T-helper 9 cell (primary cell): ENCODE measurements around the gene NDUFB10.
A peak's percentile ranks its signal among the peaks of the same experiment; 100 is the strongest.

Experiments used
- DNase-seq: peaks from one replicate; pipeline ENCODE4 v3.0.0-alpha.2; 2020

NDUFB10 gene

DNA sequence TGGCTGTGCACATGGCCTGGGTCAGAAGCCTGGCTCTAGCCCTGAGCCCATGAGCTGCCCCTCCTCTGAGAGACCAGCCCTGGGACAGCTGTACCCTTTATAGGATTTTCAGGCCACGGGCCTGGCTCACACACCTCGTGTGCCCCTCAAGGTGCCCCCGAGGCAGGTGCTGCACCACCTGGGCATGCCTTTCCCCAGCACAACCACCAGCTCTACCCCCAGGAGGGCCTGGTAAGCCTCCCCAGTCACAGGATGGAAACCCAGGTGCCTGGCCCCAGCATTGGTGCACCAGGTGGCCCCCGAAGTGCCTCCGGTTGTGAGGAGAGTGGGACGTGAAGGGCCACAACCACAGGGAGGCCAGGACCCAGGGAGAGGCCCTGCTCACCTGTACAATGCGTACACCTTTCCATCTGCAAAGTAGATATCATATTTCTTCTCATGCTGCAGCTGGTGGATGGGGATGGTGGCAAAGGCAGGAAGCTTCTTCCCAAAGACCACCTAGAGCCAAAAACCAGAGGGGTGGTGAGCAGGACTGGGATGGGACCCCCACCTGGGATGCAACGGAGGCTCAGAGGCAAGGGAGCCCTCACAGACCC, 44.0 kb downstream of the NDUFB10 start:
- no peak for DNase-seq

DNA sequence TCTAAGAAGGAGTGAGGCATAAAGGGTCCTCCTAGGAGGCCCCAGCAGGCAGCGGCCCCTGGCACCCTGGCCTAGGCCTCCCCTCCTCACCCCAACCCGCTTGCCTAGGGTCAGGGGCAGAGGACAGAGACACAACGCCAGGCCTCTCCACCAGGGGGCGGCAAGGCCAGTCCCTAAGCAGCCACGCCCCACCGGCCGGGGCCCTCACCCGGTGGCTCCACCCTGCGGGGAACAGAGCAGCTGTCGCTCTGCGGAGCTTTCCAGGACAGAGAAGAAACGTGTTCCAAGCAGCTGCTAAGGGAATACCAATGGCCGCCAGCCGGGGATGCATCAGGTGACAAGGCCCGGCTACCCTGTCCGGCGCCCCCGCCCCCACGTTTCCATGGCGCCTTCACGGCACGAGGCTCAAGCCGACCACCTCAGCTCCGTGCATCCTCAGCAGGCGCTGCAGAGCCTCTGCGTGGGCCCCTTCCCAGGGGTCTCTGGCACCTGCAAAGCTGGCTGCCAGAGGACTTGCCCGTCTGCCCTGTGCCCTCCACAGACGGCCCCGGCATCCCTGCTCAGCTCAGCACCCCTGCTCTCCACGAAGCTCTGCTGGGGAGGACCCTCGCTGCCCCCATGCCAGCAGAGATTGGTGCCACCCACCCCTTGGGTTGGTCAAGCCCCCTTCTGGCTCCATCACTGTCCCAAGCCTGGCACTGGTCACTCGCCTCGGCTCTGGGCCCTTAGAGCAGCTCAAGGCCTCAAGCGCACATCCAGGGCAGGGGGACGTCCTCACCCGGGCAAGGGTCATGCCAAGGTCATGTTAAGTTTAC, 44.7 kb downstream of the NDUFB10 start:
- DNase-seq: peak; percentile 85

DNA sequence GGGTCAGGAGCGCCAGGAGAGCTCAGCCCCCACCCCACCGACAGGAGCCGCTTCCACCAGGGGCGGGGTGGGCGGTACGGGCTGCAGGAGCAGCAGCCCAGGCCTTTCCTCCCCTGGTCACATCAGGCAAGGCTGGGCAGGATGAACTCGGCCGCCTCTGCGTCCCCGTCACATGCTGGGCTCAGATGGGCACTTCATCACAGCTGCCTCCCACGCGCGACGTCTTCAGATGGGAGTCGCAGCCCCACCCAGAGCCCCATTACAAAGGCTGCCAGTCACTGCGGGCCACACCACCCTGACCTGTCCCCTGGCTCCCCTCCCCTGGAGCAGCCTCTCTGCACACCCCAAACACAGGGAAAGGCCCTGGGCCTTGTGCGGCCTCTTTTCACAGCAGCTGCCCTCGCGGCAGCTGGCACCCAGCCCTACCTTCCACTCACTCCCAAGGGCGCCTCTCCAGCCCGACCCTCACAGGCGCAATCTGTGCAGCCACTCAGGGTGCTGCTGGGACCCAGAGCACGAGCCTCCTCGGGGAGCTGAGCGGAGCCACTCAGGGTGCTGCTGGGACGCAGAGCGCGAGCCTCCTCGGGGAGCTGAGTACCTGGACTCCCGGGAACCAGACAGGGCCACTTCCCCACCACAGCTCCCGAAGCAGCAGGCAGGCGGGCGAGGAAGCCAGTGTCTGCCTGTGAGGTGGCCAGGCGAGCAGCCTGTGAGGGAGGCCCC, 45.6 kb downstream of the NDUFB10 start:
- no peak for DNase-seq

GRCh38 chr16:2005646-2006045, 46.3 kb downstream of the NDUFB10 start:
- no peak for DNase-seq

- no peak for DNase-seq
These were observed 47.0 kb downstream of the NDUFB10 start for GRCh38 chr16:2006317-2006716.

DNA sequence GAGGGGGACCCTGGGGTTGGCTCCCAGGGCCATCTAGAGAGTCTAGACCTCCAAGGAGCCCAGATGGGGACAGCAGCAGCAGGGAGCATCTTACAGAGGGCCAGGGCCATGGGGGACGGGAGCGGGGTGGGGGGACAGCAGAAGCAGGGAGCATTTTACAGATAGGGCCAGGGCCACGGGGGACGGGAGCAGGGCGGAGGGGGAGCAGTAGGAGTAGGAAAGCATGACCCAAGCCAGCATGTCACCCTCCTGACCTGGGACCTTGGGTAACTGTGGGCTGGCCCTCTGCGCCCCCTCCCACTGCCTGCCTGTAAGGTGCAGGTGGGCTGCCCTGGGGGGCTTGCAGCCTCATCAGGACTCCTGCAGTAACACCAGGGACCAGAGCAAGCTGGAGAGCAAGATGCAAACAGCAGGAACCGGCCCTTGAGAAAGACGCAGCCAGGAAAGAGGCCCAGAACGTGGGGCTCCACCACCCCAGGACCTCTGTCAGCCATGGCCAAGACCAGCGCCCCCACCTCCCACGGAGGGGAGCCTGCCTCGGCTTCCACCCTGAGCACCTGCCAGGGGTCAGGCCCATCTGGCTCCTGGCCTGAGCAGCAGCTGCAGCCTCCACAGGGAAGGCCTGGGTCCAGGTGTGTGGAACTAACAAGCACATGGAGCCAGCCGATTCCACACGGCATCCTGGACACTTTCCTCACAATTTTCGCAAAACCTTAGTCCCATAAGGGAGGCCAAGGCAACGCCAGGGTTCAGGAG, 47.9 kb downstream of the NDUFB10 start:
- no peak for DNase-seq

- no peak for DNase-seq
These were observed 48.7 kb downstream of the NDUFB10 start for GRCh38 chr16:2008009-2008526.

GRCh38 chr16:2008631-2009163, 49.4 kb downstream of the NDUFB10 start:
- DNase-seq: no peak

DNA sequence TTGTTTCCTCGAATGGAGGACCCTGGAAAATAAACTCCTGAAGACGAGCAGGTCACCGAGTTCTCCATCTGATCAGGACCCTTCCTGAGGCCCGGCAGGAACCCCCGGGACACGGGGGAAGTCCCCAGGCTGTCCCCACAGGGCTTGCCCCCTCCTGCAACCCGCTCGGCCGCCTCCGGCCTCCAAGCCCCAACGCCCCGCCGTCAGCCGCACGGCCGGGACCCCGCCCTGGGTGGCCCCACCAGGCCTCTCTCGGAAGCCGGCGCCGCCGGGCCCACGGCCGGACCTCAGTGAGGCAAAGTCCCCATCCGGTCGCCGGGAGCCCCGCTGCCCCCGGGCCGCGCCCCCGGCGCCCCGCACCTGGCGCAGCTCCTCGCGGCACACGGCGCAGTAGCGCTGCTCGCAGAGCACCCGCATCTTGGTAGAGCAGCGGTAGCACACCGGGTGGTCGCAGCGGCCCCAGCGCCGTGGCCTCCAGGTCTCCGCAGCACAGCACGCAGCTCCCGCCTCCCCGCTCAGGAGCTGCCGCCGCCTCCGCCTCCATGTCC, 49.9 kb downstream of the NDUFB10 start:
- no peak for DNase-seq

GRCh38 chr16:2009791-2010510, 50.6 kb downstream of the NDUFB10 start, which contains the start of gene ZNF598:
Gene ZNF598 (minus strand): TSS chr16:2009821.
- DNase-seq: peak; percentile 69
